ENCODE measurements around the gene SNN. TPM values are rescaled to one million over a fixed set of nuclear protein-coding genes. Genes with fewer than 3 reads are reported as not detected.

SNN gene
- total RNA-seq, 1 experiment from 2014 or later = 1.9 TPM

DNA sequence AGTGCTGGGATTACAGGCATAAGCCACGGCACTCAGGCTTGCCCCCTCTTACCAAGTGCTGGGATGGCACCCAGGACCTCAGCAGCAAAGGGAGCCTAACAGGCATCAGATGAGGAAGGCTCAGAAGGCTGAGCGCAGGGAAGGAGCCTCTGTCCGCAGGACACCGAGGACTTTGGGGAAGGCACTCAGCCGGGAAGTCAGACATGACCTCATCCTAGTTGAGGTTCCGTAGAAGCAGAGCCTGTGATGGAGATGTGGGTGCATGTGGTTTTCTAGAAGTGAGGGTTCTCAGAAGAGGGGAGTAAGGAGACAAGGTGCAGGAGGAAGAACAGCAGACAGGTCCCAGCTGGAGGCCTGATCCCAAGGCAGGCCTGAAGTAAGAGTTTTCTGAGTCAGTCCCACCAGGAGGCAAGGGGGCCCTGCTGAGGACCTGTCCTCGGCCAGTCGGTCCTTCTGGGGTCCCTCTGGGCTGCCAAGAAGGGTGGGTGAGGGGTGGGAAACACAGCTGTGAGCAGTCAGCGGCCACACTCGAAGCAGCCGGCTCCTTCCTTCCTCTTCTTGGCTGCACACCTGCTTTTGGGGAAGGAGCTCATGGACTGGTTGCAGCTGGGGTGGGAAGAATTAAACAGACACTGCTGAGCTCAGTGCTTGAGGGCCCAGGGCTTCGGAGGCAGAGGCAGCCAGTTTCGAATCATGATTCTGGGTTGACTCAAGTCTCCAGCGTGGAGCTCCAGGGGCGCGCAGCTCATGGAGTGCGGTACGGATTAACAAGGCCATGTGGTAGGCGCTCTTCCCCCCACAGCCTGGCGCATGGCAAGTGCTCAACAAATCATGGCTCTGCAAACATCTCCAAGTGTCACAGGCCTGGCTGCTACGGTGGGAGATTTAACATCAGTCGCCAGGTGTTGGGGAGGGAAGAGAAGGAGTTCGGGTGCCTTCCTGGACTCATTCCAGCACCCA is 38.9 kb upstream of the SNN start:
- ChIA-PET POLR2A (interaction anchor here (1.6 to 6.3 kb wide), 4 partner anchors 11 to 94 kb away, joined by 9 to 76 read pairs (median 24); partner anchors contain the start of gene LITAF), CTCF (interaction anchor here (0.5 to 3.2 kb wide), 7 partner anchors 8 to 372 kb away, joined by 3 to 16 read pairs (median 5); no protein-coding TSS in a partner anchor)
- H3K9me3 Mint-ChIP-seq (ENCODE audit: unreplicated experiment) = no peaks in the 10 kb centered on the region
- H3K27me3 Mint-ChIP-seq (ENCODE audit: insufficient read depth, unreplicated experiment) = no peaks in the 10 kb centered on the region
- H3K27ac Mint-ChIP-seq (ENCODE audit: low read depth, unreplicated experiment) = peak overlapping the region; percentile 81
- TF ChIP-seq, protein P1, sequence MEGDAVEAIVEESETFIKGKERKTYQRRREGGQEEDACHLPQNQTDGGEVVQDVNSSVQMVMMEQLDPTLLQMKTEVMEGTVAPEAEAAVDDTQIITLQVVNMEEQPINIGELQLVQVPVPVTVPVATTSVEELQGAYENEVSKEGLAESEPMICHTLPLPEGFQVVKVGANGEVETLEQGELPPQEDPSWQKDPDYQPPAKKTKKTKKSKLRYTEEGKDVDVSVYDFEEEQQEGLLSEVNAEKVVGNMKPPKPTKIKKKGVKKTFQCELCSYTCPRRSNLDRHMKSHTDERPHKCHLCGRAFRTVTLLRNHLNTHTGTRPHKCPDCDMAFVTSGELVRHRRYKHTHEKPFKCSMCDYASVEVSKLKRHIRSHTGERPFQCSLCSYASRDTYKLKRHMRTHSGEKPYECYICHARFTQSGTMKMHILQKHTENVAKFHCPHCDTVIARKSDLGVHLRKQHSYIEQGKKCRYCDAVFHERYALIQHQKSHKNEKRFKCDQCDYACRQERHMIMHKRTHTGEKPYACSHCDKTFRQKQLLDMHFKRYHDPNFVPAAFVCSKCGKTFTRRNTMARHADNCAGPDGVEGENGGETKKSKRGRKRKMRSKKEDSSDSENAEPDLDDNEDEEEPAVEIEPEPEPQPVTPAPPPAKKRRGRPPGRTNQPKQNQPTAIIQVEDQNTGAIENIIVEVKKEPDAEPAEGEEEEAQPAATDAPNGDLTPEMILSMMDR (IDR thresholded peaks at IDR 0.05; ENCODE audit: unreplicated experiment) = no peak
- intact Hi-C loops (cut with micrococcal nuclease) = loop anchor here (5.0 kb wide), 1 partner anchor 222 kb away; no protein-coding TSS in a partner anchor
- H3K4me1 Mint-ChIP-seq (ENCODE audit: insufficient read depth, unreplicated experiment) = peaks cover 26% of the 10 kb centered on the region
- no peak for DNase-seq (ENCODE audit: unreplicated experiment)
- no peak overlapping the region for H3K4me3 Mint-ChIP-seq (ENCODE audit: unreplicated experiment)
- peaks cover 7% of the 10 kb centered on the region for H3K36me3 Mint-ChIP-seq (ENCODE audit: insufficient read depth, unreplicated experiment)
- no TSS peak for BruUV-seq (replicated peaks)

DNA sequence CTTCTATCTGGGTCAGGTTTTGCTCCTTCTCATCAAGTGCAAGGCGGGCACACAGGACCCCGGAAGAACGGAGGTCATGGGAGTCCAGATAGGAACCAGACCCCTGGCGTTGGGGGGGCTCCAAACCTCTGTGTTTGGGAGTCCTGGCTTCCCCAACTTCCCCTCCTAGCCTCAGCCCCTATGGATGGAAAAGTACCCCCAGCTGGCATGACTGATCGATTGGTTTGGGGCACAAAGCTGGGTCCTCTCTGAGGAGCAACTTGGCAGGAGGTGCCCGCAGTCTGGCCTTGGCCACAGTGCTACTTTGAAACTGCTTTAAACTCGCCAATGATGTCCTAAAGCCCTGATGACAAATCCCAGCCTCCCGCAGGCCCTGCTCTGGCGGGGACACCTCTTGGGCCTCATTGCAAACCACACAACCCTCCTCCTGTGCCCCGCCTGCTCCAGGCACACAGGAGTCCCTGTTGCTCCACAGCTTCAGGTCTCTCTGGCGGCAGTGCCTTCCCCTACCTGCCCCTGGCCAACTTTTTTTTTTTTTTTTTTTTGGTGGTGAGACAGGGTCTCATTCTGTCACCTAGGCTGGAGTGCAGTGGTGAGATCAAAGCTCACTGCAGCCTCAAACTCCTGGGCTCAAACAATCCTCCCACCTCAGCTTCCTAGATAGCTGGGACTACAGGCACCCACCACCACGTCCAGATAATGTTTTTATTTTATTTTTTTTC is 38.0 kb upstream of the SNN start:
- CTCF ChIA-PET = interaction anchor here (0.5 to 1.2 kb wide), 8 partner anchors 8 to 236 kb away, joined by 3 to 7 read pairs (median 4); no protein-coding TSS in a partner anchor
- no TSS peak for BruUV-seq (replicated peaks)
- DNase-seq (ENCODE audit: unreplicated experiment) = peak; percentile 46
- Mint-ChIP-seq H3K27ac (ENCODE audit: low read depth, unreplicated experiment) (no peak overlapping the region), H3K4me3 (ENCODE audit: unreplicated experiment) (peak overlapping the region; percentile 10), H3K36me3 (ENCODE audit: insufficient read depth, unreplicated experiment) (peaks cover 7% of the 10 kb centered on the region), H3K4me1 (ENCODE audit: insufficient read depth, unreplicated experiment) (peaks cover 26% of the 10 kb centered on the region), H3K27me3 (ENCODE audit: insufficient read depth, unreplicated experiment) (no peaks in the 10 kb centered on the region), H3K9me3 (ENCODE audit: unreplicated experiment) (no peaks in the 10 kb centered on the region)
- TF ChIP-seq, protein P1 (IDR thresholded peaks at IDR 0.05; ENCODE audit: unreplicated experiment) = no peak
- intact Hi-C loops (cut with micrococcal nuclease) = no loop called here
- POLR2A ChIA-PET = interaction anchor here (0.7 to 6.3 kb wide), 4 partner anchors 11 to 155 kb away, joined by 3 to 76 read pairs (median 8); partner anchors contain the start of gene LITAF

DNA sequence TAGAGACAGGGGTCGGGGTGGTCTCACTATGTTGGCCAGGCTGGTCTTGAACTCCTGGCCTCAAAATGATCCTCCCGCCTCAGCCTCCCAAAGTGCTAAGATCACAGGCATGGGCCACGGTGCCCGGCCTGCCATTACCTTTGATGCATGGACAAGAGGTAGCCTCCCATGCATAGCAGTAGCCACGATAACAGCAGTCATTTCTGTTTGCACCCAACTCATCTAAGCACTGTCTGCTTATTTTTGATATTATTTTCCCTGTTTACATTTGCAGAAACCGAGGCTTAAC is 37.5 kb upstream of the SNN start:
- H3K4me1 Mint-ChIP-seq (ENCODE audit: insufficient read depth, unreplicated experiment) = peaks cover 26% of the 10 kb centered on the region
- no peak overlapping the region for H3K4me3 Mint-ChIP-seq (ENCODE audit: unreplicated experiment)
- peaks cover 7% of the 10 kb centered on the region for H3K36me3 Mint-ChIP-seq (ENCODE audit: insufficient read depth, unreplicated experiment)
- DNase-seq (ENCODE audit: unreplicated experiment) = no peak
- no peak overlapping the region for H3K27ac Mint-ChIP-seq (ENCODE audit: low read depth, unreplicated experiment)
- no TSS peak for BruUV-seq (replicated peaks)
- ChIA-PET CTCF (interaction anchor here (0.5 to 2.9 kb wide), 5 partner anchors 11 to 223 kb away, joined by 3 to 13 read pairs (median 3); no protein-coding TSS in a partner anchor), POLR2A (interaction anchor here (0.7 to 6.3 kb wide), 5 partner anchors 10 to 155 kb away, joined by 3 to 76 read pairs (median 6); partner anchors contain the start of gene LITAF)
- no peaks in the 10 kb centered on the region for H3K27me3 Mint-ChIP-seq (ENCODE audit: insufficient read depth, unreplicated experiment)
- H3K9me3 Mint-ChIP-seq (ENCODE audit: unreplicated experiment) = no peaks in the 10 kb centered on the region
- TF ChIP-seq, protein P1 (IDR thresholded peaks at IDR 0.05; ENCODE audit: unreplicated experiment) = no peak
- intact Hi-C loops (cut with micrococcal nuclease) = no loop called here
